ENCODE data around the gene CST5.

GRCh38 chr20:23879328-23879798 lies at the start of gene CST5:
- TF ChIP-seq CTCF (IDR thresholded peaks at IDR 0.05) (no peak), ZFX (IDR thresholded peaks at IDR 0.05; ENCODE audit: borderline replicate concordance) (no peak)

Data from 22Rv1 (cell line).